Uterus (tissue), 4 donors: ENCODE data around the gene TNNI3. TPM values are rescaled to one million over a fixed set of nuclear protein-coding genes. Genes with fewer than 3 reads are reported as not detected.

Experiments
- DNase-seq, 2 donors: peaks; one replicate each; pipeline ENCODE4 v3.0.0-alpha.2; 2019 to 2020
- H3K27ac ChIP-seq, 2 donors: fragments of 200-600 bp; sonication (generic); 1 replicate in 1 of 2; 2 replicates in 1 of 2; pipeline ENCODE4 v1.5.1; 2016 to 2018
- H3K27me3 ChIP-seq, 2 donors: fragments of 200-600 bp; sonication (generic); one replicate each; pipeline ENCODE4 v1.5.1; 2018 to 2019; ENCODE audit warnings: control low read depth in 1 of 2
- H3K36me3 ChIP-seq, 2 donors: fragments of 200-600 bp; sonication (generic); one replicate each; pipeline ENCODE4 v1.5.1; 2019; ENCODE audit warnings: control low read depth in 1 of 2
- H3K4me1 ChIP-seq, 2 donors: fragments of 200-600 bp; sonication (generic); one replicate each; pipeline ENCODE4 v1.5.1; 2018 to 2019; ENCODE audit warnings: control low read depth in 1 of 2
- H3K4me3 ChIP-seq, 2 donors: fragments of 200-600 bp; sonication (generic); 1 replicate in 1 of 2; 2 replicates in 1 of 2; pipeline ENCODE4 v1.5.1; 2018 to 2019; ENCODE audit warnings: mild to moderate bottlenecking in 1 of 2
- H3K9me3 ChIP-seq, 2 donors: fragments of 200-600 bp; sonication (generic); one replicate each; pipeline ENCODE4 v1.5.1; 2019; ENCODE audit warnings: control low read depth in 1 of 2
- CTCF ChIP-seq, 4 experiments: fragments of 200-600 bp in 2 of 4; fragments of 450-650 bp in 2 of 4; sonication (generic) in 2 of 4; IDR thresholded peaks; one replicate each; pipeline ENCODE4 v1.5.1; 2016 to 2019; ENCODE audit warnings: antibody characterized with exemption in 4 of 4, mild to moderate bottlenecking in 2 of 4, moderate library complexity in 1 of 4
- POLR2A ChIP-seq, 2 donors: fragments of 450-650 bp; IDR thresholded peaks; one replicate each; pipeline ENCODE4 v1.6.1; 2016; ENCODE audit warnings: antibody characterized with exemption in 2 of 2, mild to moderate bottlenecking in 1 of 2, moderate library complexity in 1 of 2
- intact Hi-C: fragments of 100-400 bp; cut with DNase I; formaldehyde crosslinking; loops from one replicate; pipeline ENCODE4 v1.15.1; 2023; ENCODE audit warnings: low total_unique reads
- total RNA-seq, 4 donors: library from RNA; depleted of rRNA in 3 of 4; stranded (reverse); fragments of >200 nt in 3 of 4; gene quantifications; one replicate each; pipeline versions ENCODE4 v1.1.0 to v1.2.4, GENCODE V29; 2014 to 2023
- donor health status: DM: yes; HTN: yes; CAD: no.

Gene TNNI3
- total RNA-seq, 4 donors from 2014 or later: 0.55 to 3.3 TPM; not detected in 2

DNA sequence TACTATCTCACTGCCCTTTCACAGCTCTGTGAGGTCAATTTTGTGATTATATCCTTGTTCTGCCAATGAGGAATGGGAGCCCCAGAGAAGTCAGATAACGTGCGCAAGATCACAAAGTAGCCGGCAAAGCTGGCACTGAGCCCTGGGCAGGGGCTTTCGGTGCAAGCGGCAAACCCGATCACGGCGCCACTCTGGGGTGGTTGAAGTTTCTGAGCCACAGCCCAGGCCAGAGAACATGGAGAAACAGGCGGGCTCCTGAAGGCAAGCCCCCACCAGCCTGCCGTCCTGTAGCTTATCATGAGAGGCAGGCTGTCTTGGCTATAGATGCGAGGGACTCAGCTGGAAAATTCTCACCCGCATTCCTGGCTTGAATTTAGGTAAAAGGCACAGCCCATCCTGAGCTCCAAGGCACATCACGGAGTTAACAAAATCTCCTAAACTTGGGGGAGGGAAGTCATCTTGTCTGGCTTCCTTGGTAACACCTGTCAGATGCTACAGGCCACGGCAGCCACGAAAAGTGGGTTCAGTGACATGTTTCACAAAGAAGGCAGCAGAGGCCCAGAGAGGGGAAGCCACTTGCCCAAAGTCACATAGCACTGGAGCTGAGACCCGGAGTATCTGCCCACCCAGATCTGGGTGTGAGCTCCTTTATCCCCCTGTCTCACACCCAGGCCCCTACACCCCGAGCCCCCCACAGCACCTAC is 21.0 kb downstream of the TNNI3 start:
- no peak for TF ChIP-seq POLR2A (IDR thresholded peaks at IDR 0.05)
- no peak for TF ChIP-seq CTCF (IDR thresholded peaks at IDR 0.05)
- intact Hi-C loops: no loop called here

GRCh38 chr19:55134736-55135135 is 22.8 kb downstream of the TNNI3 start:
- no peak overlapping the region for H3K4me3 ChIP-seq
- intact Hi-C loops: no loop called here
- H3K9me3 ChIP-seq: no peaks in the 10 kb centered on the region
- no peaks in the 10 kb centered on the region for H3K4me1 ChIP-seq
- H3K27me3 ChIP-seq: no peaks in the 10 kb centered on the region
- no peaks in the 10 kb centered on the region for H3K36me3 ChIP-seq
- TF ChIP-seq CTCF (IDR thresholded peaks at IDR 0.05): no peak
- TF ChIP-seq POLR2A (IDR thresholded peaks at IDR 0.05): no peak
- DNase-seq: no peak
- H3K27ac ChIP-seq: no peak overlapping the region

More for the DNA sequence above, 21.0 kb downstream of the TNNI3 start:
- Histone ChIP-seq H3K4me1 (no peaks in the 10 kb centered on the region), H3K36me3 (no peaks in the 10 kb centered on the region), H3K9me3 (no peaks in the 10 kb centered on the region), H3K27me3 (peaks cover 0 to 1% of the 10 kb centered on the region in 2 donors), H3K4me3 (no peak overlapping the region), H3K27ac (no peak overlapping the region)
- DNase-seq: no peak

- Histone ChIP-seq H3K4me1 (no peaks in the 10 kb centered on the region), H3K9me3 (no peaks in the 10 kb centered on the region), H3K27me3 (no peaks in the 10 kb centered on the region), H3K4me3 (no peak overlapping the region), H3K36me3 (no peaks in the 10 kb centered on the region), H3K27ac (no peak overlapping the region)
- no peak for DNase-seq
- TF ChIP-seq POLR2A (IDR thresholded peaks at IDR 0.05): no peak
- no peak for TF ChIP-seq CTCF (IDR thresholded peaks at IDR 0.05)
- intact Hi-C loops: no loop called here
Measured at GRCh38 chr19:55133639-55134444, 23.7 kb downstream of the TNNI3 start.

DNA sequence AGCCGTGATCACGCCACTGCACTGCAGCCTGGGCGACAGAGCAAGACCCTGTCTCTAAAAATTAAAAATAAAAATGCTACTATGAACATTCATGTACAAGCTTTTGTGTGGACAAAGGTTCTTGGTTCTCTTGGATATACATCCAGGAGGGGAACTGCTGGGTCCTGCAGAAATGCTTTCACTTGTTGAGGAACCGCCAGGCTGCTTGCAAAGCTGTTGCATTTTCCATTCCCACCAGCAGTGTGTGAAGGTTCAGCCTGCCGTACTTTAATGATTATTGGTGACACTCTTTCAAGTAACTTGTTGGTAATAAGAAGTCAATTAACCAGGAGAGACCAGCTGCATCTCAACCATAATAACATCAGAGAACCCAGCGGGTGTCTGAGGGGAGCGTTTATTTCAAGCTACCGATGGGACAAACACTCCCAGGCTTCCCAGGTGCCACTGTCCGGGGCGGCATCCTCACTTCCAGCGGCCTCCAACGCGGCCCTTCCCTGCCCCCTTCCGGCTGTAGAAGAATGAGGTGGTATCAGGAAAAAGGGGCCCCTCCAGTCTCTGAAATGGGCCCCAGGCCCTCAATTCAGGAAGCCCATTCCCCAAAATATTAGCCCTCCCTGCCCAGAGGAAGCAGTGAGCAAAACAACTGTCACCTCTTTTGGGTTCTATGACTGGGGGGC is 24.9 kb downstream of the TNNI3 start:
- Histone ChIP-seq H3K27me3 (no peaks in the 10 kb centered on the region), H3K9me3 (no peaks in the 10 kb centered on the region), H3K4me1 (no peaks in the 10 kb centered on the region), H3K4me3 (no peak overlapping the region), H3K36me3 (no peaks in the 10 kb centered on the region), H3K27ac (no peak overlapping the region)
- TF ChIP-seq POLR2A (IDR thresholded peaks at IDR 0.05) (no peak), CTCF (IDR thresholded peaks at IDR 0.05) (peak in 1 of 4 experiments; percentile 14)
- intact Hi-C loops: no loop called here
- DNase-seq: no peak

- intact Hi-C loops: no loop called here
- DNase-seq: no peak
- no peaks in the 10 kb centered on the region for H3K36me3 ChIP-seq
- TF ChIP-seq CTCF (IDR thresholded peaks at IDR 0.05) (no peak), POLR2A (IDR thresholded peaks at IDR 0.05) (no peak)
- H3K27me3 ChIP-seq: no peaks in the 10 kb centered on the region
- H3K9me3 ChIP-seq: no peaks in the 10 kb centered on the region
- H3K4me3 ChIP-seq: no peak overlapping the region
- H3K27ac ChIP-seq: no peak overlapping the region
- no peaks in the 10 kb centered on the region for H3K4me1 ChIP-seq
Measured at GRCh38 chr19:55131421-55131820, 26.1 kb downstream of the TNNI3 start.
